Osteoblast (primary cell): Measurements from ENCODE around the gene SLC6A17. TPM values are rescaled to one million over a fixed set of nuclear protein-coding genes. Genes with fewer than 3 reads are reported as not detected.

Experiments used
- DNase-seq: peaks from one replicate; pipeline ENCODE4 v3.0.0; 2011; ENCODE audit warnings: low spot score, mixed read lengths; ENCODE audit not compliant: insufficient read length; ENCODE audit errors: missing footprints
- H2AFZ ChIP-seq: 2 replicates; pipeline ENCODE4 v1.6.0; 2011; ENCODE audit warnings: mild to moderate bottlenecking, low read length
- H3K27ac ChIP-seq: 2 replicates; pipeline ENCODE4 v1.5.1; 2011; ENCODE audit warnings: mild to moderate bottlenecking, low read depth, low read length, moderate library complexity
- H3K27me3 ChIP-seq: 2 replicates; pipeline ENCODE4 v1.6.0; 2012; ENCODE audit warnings: mild to moderate bottlenecking, control low read depth, inconsistent platforms, low read length, moderate library complexity; ENCODE audit not compliant: insufficient read depth
- H3K36me3 ChIP-seq: 2 replicates; pipeline ENCODE4 v1.5.1; 2011; ENCODE audit warnings: mild to moderate bottlenecking, low read length, control low read depth, moderate library complexity; ENCODE audit not compliant: insufficient read depth
- H3K4me1 ChIP-seq: 2 replicates; pipeline ENCODE4 v1.5.1; 2011; ENCODE audit warnings: mild to moderate bottlenecking, low read length, control low read depth, moderate library complexity; ENCODE audit not compliant: insufficient read depth
- H3K4me2 ChIP-seq: 2 replicates; pipeline ENCODE4 v1.6.0; 2011; ENCODE audit warnings: mild to moderate bottlenecking, low read length; ENCODE audit not compliant: insufficient read depth
- H3K4me3 ChIP-seq: fragments of 200-600 bp; sonication (generic); 3 replicates; pipeline ENCODE4 v1.5.1; 2012; ENCODE audit warnings: mild to moderate bottlenecking, low read length, inconsistent platforms; ENCODE audit not compliant: insufficient read depth
- H3K79me2 ChIP-seq: 2 replicates; pipeline ENCODE4 v1.6.0; 2012; ENCODE audit warnings: mild to moderate bottlenecking, low read length, control low read depth, inconsistent platforms; ENCODE audit not compliant: insufficient read depth
- H3K9me3 ChIP-seq: 2 replicates; pipeline ENCODE4 v1.5.1; 2011; ENCODE audit warnings: low read depth, low read length, control low read depth
- H4K20me1 ChIP-seq: 2 replicates; pipeline ENCODE4 v1.6.0; 2012; ENCODE audit warnings: mild to moderate bottlenecking, low read length, control low read depth; ENCODE audit not compliant: insufficient read depth
- total RNA-seq: library from RNA; depleted of rRNA; stranded (reverse); fragments of >200 nt; gene quantifications from 2 replicates; pipeline ENCODE4 v1.2.3, GENCODE V29; 2012
- TF ChIP-seq, protein P1 (sequence below): IDR thresholded peaks from 2 replicates; pipeline ENCODE4 v1.5.1; 2011; ENCODE audit warnings: mild to moderate bottlenecking, low read depth, low read length, moderate library complexity; ENCODE audit errors: extremely low read depth

Gene SLC6A17
- total RNA-seq, 1 donor: under 0.01 TPM

DNA sequence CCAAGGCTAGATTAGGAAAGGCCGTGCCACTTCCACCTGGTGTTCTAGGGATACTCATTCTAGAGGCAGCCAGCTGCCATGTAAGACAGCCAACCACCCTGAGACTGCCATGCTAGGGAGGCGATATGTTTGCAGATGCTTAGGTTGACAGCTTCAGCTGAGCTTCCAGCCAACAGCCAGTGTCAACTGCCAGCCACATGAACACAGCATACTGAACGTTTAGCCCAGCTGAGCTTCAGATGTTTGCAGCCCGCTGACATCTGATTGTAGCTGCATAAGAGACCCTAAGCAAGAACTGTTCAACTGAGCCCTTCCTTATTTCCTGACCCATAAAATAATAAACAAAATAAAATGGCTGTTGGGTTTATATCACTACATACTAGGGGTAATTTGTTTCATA lies 54.9 kb downstream of the SLC6A17 start:
- TF ChIP-seq, protein P1, sequence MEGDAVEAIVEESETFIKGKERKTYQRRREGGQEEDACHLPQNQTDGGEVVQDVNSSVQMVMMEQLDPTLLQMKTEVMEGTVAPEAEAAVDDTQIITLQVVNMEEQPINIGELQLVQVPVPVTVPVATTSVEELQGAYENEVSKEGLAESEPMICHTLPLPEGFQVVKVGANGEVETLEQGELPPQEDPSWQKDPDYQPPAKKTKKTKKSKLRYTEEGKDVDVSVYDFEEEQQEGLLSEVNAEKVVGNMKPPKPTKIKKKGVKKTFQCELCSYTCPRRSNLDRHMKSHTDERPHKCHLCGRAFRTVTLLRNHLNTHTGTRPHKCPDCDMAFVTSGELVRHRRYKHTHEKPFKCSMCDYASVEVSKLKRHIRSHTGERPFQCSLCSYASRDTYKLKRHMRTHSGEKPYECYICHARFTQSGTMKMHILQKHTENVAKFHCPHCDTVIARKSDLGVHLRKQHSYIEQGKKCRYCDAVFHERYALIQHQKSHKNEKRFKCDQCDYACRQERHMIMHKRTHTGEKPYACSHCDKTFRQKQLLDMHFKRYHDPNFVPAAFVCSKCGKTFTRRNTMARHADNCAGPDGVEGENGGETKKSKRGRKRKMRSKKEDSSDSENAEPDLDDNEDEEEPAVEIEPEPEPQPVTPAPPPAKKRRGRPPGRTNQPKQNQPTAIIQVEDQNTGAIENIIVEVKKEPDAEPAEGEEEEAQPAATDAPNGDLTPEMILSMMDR: no peak
- H3K36me3 ChIP-seq: no peaks in the 10 kb centered on the region
- no peak overlapping the region for H3K4me2 ChIP-seq
- H3K4me1 ChIP-seq: peaks cover 12% of the 10 kb centered on the region
- H3K9me3 ChIP-seq: no peaks in the 10 kb centered on the region
- no peaks in the 10 kb centered on the region for H4K20me1 ChIP-seq
- no peaks in the 10 kb centered on the region for H3K79me2 ChIP-seq
- peak overlapping the region; percentile 37 for H2AFZ ChIP-seq
- H3K27ac ChIP-seq: no peak overlapping the region
- no peaks in the 10 kb centered on the region for H3K27me3 ChIP-seq
- no peak overlapping the region for H3K4me3 ChIP-seq
- DNase-seq: peak; percentile 50

DNA sequence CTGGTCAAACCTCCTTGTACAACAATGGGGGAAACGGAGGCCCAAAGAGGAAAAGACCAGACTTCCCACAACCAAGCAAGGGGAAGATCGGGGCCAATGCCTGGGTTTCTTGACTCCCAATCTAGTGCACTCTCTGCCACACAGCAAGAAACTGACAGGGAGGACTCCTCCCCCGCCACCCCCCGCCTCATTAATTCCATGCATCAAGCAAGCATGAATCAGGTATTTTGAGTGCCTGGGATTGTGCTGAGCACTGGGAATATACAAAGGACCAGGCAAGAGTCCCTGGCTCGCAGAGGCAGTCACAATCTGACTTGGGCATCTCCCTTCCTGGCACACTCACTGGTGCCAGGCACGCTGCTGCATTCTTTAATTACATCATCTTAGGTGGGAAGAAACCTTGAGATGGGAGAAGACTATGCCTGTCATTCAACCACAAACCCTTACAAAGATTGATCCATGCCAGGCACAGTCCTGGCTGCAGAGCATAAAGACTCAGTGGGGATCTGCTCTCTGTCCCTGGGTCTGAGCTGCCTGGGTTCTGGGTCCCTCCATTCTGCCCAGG lies 55.4 kb downstream of the SLC6A17 start:
- Histone ChIP-seq H2AFZ (no peak overlapping the region), H4K20me1 (no peaks in the 10 kb centered on the region), H3K27ac (no peak overlapping the region), H3K4me3 (no peak overlapping the region), H3K36me3 (no peaks in the 10 kb centered on the region), H3K4me2 (no peak overlapping the region), H3K79me2 (no peaks in the 10 kb centered on the region), H3K9me3 (no peaks in the 10 kb centered on the region), H3K27me3 (no peaks in the 10 kb centered on the region), H3K4me1 (peaks cover 12% of the 10 kb centered on the region)
- DNase-seq: peak; percentile 30
- TF ChIP-seq, protein P1: no peak

DNA sequence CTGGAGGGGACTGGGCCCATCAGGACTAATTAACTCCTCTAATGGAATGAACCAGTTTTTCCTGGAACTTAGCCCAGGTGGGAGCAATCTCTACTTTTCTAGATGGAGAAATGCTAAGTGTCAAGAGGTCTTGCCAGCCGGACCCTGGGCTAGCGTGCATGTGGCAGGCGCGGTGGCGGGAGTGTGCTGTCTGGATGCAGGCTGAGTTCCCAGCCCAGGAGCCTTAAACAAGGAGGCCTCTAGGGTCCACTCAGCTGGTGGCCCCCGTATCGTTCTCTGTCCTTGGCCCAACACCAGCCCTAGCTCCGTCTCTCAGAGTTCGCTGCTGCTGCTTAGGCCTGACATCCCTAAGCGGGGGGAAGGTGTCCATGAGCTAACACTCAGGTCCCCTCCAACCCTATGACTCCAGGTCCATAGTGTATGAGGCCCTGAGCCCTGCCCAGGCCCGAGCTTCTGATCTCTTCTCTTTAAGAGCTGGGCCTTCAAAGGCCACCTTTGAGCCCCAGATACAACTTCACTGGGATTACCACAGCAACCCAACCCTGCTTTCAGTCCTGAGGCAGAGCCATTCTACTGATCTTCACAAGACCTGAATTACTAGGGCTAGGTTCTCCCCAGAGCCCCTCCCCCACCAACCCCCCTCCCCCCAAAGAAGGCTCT lies 56.1 kb downstream of the SLC6A17 start:
- Histone ChIP-seq H3K4me3 (no peak overlapping the region), H3K27ac (no peak overlapping the region), H2AFZ (no peak overlapping the region), H3K4me2 (no peak overlapping the region), H3K27me3 (peaks cover 5% of the 10 kb centered on the region), H4K20me1 (no peaks in the 10 kb centered on the region), H3K36me3 (no peaks in the 10 kb centered on the region), H3K79me2 (no peaks in the 10 kb centered on the region), H3K9me3 (no peaks in the 10 kb centered on the region), H3K4me1 (peaks cover 12% of the 10 kb centered on the region)
- TF ChIP-seq, protein P1: no peak
- DNase-seq: peak; percentile 71

DNA sequence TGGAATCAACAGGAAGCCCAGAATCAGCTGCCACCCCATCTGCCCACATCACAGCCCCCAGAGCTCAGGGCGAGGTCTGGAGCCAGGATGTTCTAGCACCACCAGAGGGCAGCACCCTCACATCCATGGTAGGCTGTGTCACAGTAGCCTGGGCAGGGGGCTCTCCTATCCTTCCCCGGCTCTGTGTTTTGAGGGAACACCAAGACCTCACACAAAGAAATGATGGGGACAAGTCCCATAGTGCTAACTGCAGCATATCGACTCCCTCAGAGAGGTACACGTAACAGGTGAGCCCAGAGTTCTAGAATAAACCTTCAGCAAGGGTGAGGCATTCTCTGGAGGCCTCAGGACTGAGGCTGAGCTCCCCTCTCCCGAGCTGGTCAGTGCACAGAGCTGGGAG lies 57.5 kb downstream of the SLC6A17 start:
- no peaks in the 10 kb centered on the region for H4K20me1 ChIP-seq
- peak; percentile 97 for DNase-seq
- no peaks in the 10 kb centered on the region for H3K36me3 ChIP-seq
- no peaks in the 10 kb centered on the region for H3K79me2 ChIP-seq
- TF ChIP-seq, protein P1: peak; percentile 90
- H3K4me2 ChIP-seq: no peak overlapping the region
- no peaks in the 10 kb centered on the region for H3K9me3 ChIP-seq
- H3K4me1 ChIP-seq: peaks cover 12% of the 10 kb centered on the region
- H3K4me3 ChIP-seq: no peak overlapping the region
- peaks cover 8% of the 10 kb centered on the region for H3K27me3 ChIP-seq
- H3K27ac ChIP-seq: no peak overlapping the region
- no peak overlapping the region for H2AFZ ChIP-seq
